Peyer's patch (tissue), 4 donors: Measurements from ENCODE around the gene RAPGEF1. TPM values are rescaled to one million over a fixed set of nuclear protein-coding genes. Genes with fewer than 3 reads are reported as not detected.
A peak's percentile ranks its signal among the peaks of the same experiment; 100 is the strongest.

Experiments used
- DNase-seq, 3 donors: peaks; one replicate each; pipeline ENCODE4 v3.0.0-alpha.2; 2017 to 2019
- H3K27ac ChIP-seq, 4 donors: fragments of 200-600 bp; sonication (generic); one replicate each; pipeline ENCODE4 v1.5.1; 2016 to 2019
- H3K27me3 ChIP-seq, 2 donors: fragments of 200-600 bp; sonication (generic); one replicate each; pipeline ENCODE4 v1.5.1; 2019
- H3K36me3 ChIP-seq, 3 donors: fragments of 200-600 bp; sonication (generic); one replicate each; pipeline ENCODE4 v1.5.1; 2016 to 2019
- H3K4me1 ChIP-seq, 4 donors: fragments of 200-600 bp; sonication (generic); one replicate each; pipeline ENCODE4 v1.5.1; 2016 to 2019
- H3K4me3 ChIP-seq, 4 donors: fragments of 200-600 bp; sonication (generic); 1 replicate in 3 of 4; 2 replicates in 1 of 4; pipeline ENCODE4 v1.5.1; 2016 to 2019; ENCODE audit warnings: mild to moderate bottlenecking in 1 of 4
- H3K9me3 ChIP-seq, 4 donors: fragments of 200-600 bp; sonication (generic); one replicate each; pipeline ENCODE4 v1.5.1; 2016 to 2019; ENCODE audit warnings: mild to moderate bottlenecking in 1 of 4
- POLR2A ChIP-seq, 2 donors: fragments of 450-650 bp; IDR thresholded peaks; one replicate each; pipeline ENCODE4 v1.5.1; 2017; ENCODE audit warnings: antibody characterized with exemption in 2 of 2, mild to moderate bottlenecking in 2 of 2, moderate library complexity in 2 of 2
- total RNA-seq, 4 donors: library from RNA; depleted of rRNA; stranded (reverse); fragments of >200 nt; gene quantifications; one replicate each; pipeline ENCODE4 v1.1.0, GENCODE V29; 2016
- TF ChIP-seq, protein P1 (sequence below), 6 experiments: fragments of 450-650 bp in 4 of 6; fragments of 200-600 bp in 2 of 6; sonication (generic) in 1 of 6; IDR thresholded peaks; one replicate each; pipeline ENCODE4 v1.5.1; 2017 to 2019; ENCODE audit warnings: antibody characterized with exemption in 6 of 6, mild to moderate bottlenecking in 3 of 6, moderate library complexity in 1 of 6

The RAPGEF1 gene
- total RNA-seq, 4 donors from 2014 or later: 51.7 to 182 (median 70.7) TPM

GRCh38 chr9:131708226-131709002 lies 31.5 kb downstream of the RAPGEF1 start:
- peaks cover 6 to 54% (median 19%) of the 10 kb centered on the region in 4 donors for H3K4me1 ChIP-seq
- peak overlapping the region in 3 of 4 donors; percentile 50 to 63 (median 62) for H3K27ac ChIP-seq
- TF ChIP-seq, protein P1, sequence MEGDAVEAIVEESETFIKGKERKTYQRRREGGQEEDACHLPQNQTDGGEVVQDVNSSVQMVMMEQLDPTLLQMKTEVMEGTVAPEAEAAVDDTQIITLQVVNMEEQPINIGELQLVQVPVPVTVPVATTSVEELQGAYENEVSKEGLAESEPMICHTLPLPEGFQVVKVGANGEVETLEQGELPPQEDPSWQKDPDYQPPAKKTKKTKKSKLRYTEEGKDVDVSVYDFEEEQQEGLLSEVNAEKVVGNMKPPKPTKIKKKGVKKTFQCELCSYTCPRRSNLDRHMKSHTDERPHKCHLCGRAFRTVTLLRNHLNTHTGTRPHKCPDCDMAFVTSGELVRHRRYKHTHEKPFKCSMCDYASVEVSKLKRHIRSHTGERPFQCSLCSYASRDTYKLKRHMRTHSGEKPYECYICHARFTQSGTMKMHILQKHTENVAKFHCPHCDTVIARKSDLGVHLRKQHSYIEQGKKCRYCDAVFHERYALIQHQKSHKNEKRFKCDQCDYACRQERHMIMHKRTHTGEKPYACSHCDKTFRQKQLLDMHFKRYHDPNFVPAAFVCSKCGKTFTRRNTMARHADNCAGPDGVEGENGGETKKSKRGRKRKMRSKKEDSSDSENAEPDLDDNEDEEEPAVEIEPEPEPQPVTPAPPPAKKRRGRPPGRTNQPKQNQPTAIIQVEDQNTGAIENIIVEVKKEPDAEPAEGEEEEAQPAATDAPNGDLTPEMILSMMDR (IDR thresholded peaks at IDR 0.05): no peak
- TF ChIP-seq POLR2A (IDR thresholded peaks at IDR 0.05): no peak
- no peaks in the 10 kb centered on the region for H3K27me3 ChIP-seq
- no peaks in the 10 kb centered on the region for H3K36me3 ChIP-seq
- peak; percentile 49 to 82 (median 73) for DNase-seq
- H3K4me3 ChIP-seq: no peak overlapping the region
- no peaks in the 10 kb centered on the region for H3K9me3 ChIP-seq

- no peak for DNase-seq
- Histone ChIP-seq H3K27me3 (no peaks in the 10 kb centered on the region), H3K4me1 (peaks cover 6 to 57% (median 19%) of the 10 kb centered on the region in 4 donors), H3K9me3 (no peaks in the 10 kb centered on the region), H3K36me3 (no peaks in the 10 kb centered on the region), H3K27ac (peak overlapping the region; percentile 3 to 63 (median 54)), H3K4me3 (no peak overlapping the region)
- no peak for TF ChIP-seq POLR2A (IDR thresholded peaks at IDR 0.05)
- TF ChIP-seq, protein P1 (IDR thresholded peaks at IDR 0.05): no peak
These were observed 32.1 kb downstream of the RAPGEF1 start for GRCh38 chr9:131707733-131708157.

GRCh38 chr9:131707050-131707449 lies 32.8 kb downstream of the RAPGEF1 start:
- Histone ChIP-seq H3K9me3 (no peaks in the 10 kb centered on the region), H3K27me3 (no peaks in the 10 kb centered on the region), H3K27ac (peak overlapping the region in 2 of 4 donors; percentile 3 to 50), H3K4me1 (peaks cover 6 to 57% (median 19%) of the 10 kb centered on the region in 4 donors), H3K4me3 (no peak overlapping the region), H3K36me3 (no peaks in the 10 kb centered on the region)
- TF ChIP-seq POLR2A (IDR thresholded peaks at IDR 0.05): no peak
- TF ChIP-seq, protein P1 (IDR thresholded peaks at IDR 0.05): no peak
- DNase-seq: no peak

GRCh38 chr9:131706608-131706970 lies 33.3 kb downstream of the RAPGEF1 start:
- TF ChIP-seq POLR2A (IDR thresholded peaks at IDR 0.05): no peak
- TF ChIP-seq, protein P1 (IDR thresholded peaks at IDR 0.05): no peak
- no peaks in the 10 kb centered on the region for H3K27me3 ChIP-seq
- H3K4me1 ChIP-seq: peaks cover 6 to 57% (median 19%) of the 10 kb centered on the region in 4 donors
- H3K27ac ChIP-seq: peak overlapping the region in 1 of 4 donors; percentile 38
- no peaks in the 10 kb centered on the region for H3K9me3 ChIP-seq
- no peak overlapping the region for H3K4me3 ChIP-seq
- H3K36me3 ChIP-seq: no peaks in the 10 kb centered on the region
- DNase-seq: peak in 1 of 3 donors; percentile 69

DNA sequence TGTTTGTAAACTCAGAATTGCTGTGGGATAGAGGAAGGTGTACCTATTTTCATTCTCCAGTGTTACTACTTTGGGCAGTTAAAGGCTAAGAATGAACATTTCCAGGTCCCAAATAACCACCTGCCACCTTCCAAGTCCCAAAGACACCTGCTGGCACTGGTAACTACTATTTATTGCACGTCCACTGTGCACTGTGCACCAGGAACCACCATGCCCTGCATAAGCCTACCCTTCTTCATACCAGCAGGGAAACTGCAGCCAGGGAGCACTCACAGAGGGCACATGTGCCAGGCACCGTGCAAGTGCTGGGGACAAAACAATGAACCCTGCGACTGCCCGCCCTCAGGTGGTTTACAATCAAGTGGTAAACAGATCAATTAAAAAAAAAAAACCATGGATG lies 34.9 kb downstream of the RAPGEF1 start:
- Histone ChIP-seq H3K27ac (peak overlapping the region in 1 of 4 donors; percentile 51), H3K27me3 (no peaks in the 10 kb centered on the region), H3K4me3 (no peak overlapping the region), H3K9me3 (no peaks in the 10 kb centered on the region), H3K4me1 (peaks cover 6 to 57% (median 19%) of the 10 kb centered on the region in 4 donors), H3K36me3 (no peaks in the 10 kb centered on the region)
- DNase-seq: peak in 1 of 3 donors; percentile 46
- no peak for TF ChIP-seq POLR2A (IDR thresholded peaks at IDR 0.05)
- TF ChIP-seq, protein P1 (IDR thresholded peaks at IDR 0.05): no peak
